H9 (cell line): ENCODE results near the gene SH2B2. TPM values are rescaled to one million over a fixed set of nuclear protein-coding genes. Genes with fewer than 3 reads are reported as not detected.
A peak's percentile ranks its signal among the peaks of the same experiment; 100 is the strongest.

Experiments used
- DNase-seq: peaks from one replicate; pipeline ENCODE4 v3.0.0-alpha.2; 2017
- H2AFZ ChIP-seq: one replicate; pipeline ENCODE4 v1.6.1; 2013; ENCODE audit warnings: mild to moderate bottlenecking, low read length, control low read depth, moderate library complexity
- H2AK5ac ChIP-seq: 2 replicates; pipeline ENCODE4 v1.6.1; 2013; ENCODE audit warnings: low read length, control low read depth, mixed read lengths; ENCODE audit not compliant: insufficient read length
- H2BK120ac ChIP-seq: one replicate; pipeline ENCODE4 v1.6.1; 2013; ENCODE audit warnings: low read depth, mild to moderate bottlenecking, low read length, control low read depth, inconsistent platforms; ENCODE audit not compliant: poor library complexity, severe bottlenecking
- H2BK12ac ChIP-seq: 2 replicates; pipeline ENCODE4 v1.6.1; 2013; ENCODE audit warnings: low read length, control low read depth, mixed read lengths, low read depth; ENCODE audit not compliant: insufficient read length
- H2BK15ac ChIP-seq: 2 replicates; pipeline ENCODE4 v1.6.1; 2013; ENCODE audit warnings: low read depth, low read length, control low read depth
- H2BK20ac ChIP-seq: one replicate; pipeline ENCODE4 v1.6.1; 2013; ENCODE audit warnings: low read depth, mild to moderate bottlenecking, low read length, control low read depth, inconsistent platforms; ENCODE audit not compliant: poor library complexity, severe bottlenecking
- H2BK5ac ChIP-seq: 2 replicates; pipeline ENCODE4 v1.6.1; 2013; ENCODE audit warnings: low read length, control low read depth, mixed read lengths; ENCODE audit not compliant: insufficient read length
- H3K14ac ChIP-seq: 2 replicates; pipeline ENCODE4 v1.6.1; 2013; ENCODE audit warnings: low read length, control low read depth; ENCODE audit not compliant: insufficient read depth
- H3K18ac ChIP-seq: 2 replicates; pipeline ENCODE4 v1.6.1; 2013; ENCODE audit warnings: low read depth, mild to moderate bottlenecking, mixed read lengths, low read length, control low read depth; ENCODE audit not compliant: insufficient read length
- H3K23ac ChIP-seq: 2 replicates; pipeline ENCODE4 v1.6.1; 2013; ENCODE audit warnings: low read length, control low read depth, mixed read lengths, low read depth; ENCODE audit not compliant: insufficient read length
- H3K23me2 ChIP-seq: 2 replicates; pipeline ENCODE4 v1.6.1; 2013; ENCODE audit warnings: low read depth, mild to moderate bottlenecking, mixed read lengths, low read length, control low read depth; ENCODE audit not compliant: insufficient read length, poor library complexity, severe bottlenecking
- H3K27ac ChIP-seq: 2 replicates; pipeline ENCODE4 v1.5.1; 2013; ENCODE audit warnings: low read length, control low read depth, mixed read lengths, low read depth; ENCODE audit not compliant: insufficient read length
- H3K27me3 ChIP-seq: 2 replicates; pipeline ENCODE4 v1.6.1; 2013; ENCODE audit warnings: low read length, control low read depth, inconsistent platforms; ENCODE audit not compliant: insufficient read depth
- H3K4ac ChIP-seq: 2 replicates; pipeline ENCODE4 v1.6.1; 2013; ENCODE audit warnings: low read depth, mild to moderate bottlenecking, control low read depth, inconsistent platforms, low read length, moderate library complexity
- H3K4me1 ChIP-seq: 2 replicates; pipeline ENCODE4 v1.6.1; 2013; ENCODE audit warnings: low read length, control low read depth, inconsistent platforms; ENCODE audit not compliant: insufficient read depth
- H3K4me2 ChIP-seq: 2 replicates; pipeline ENCODE4 v1.6.1; 2013; ENCODE audit warnings: low read length, control low read depth, mixed read lengths; ENCODE audit not compliant: insufficient read length, insufficient read depth
- H3K56ac ChIP-seq: 2 replicates; pipeline ENCODE4 v1.6.1; 2013; ENCODE audit warnings: low read depth, mild to moderate bottlenecking, mixed read lengths, low read length, control low read depth; ENCODE audit not compliant: insufficient read length
- H3K79me1 ChIP-seq: 2 replicates; pipeline ENCODE4 v1.6.1; 2013; ENCODE audit warnings: low read depth, mild to moderate bottlenecking, moderate library complexity, low read length, control low read depth, inconsistent platforms; ENCODE audit not compliant: insufficient read depth, poor library complexity, severe bottlenecking
- H3K79me2 ChIP-seq: 2 replicates; pipeline ENCODE4 v1.6.1; 2013; ENCODE audit warnings: low read length, control low read depth, inconsistent platforms; ENCODE audit not compliant: insufficient read depth
- H3K9ac ChIP-seq: 2 replicates; pipeline ENCODE4 v1.6.1; 2013; ENCODE audit warnings: low read length, control low read depth, mixed read lengths; ENCODE audit not compliant: insufficient read length; ENCODE audit errors: extremely low read depth
- H3K9me3 ChIP-seq: one replicate; pipeline ENCODE4 v1.6.1; 2013; ENCODE audit warnings: low read depth, low read length, inconsistent platforms; ENCODE audit not compliant: control insufficient read depth
- H3T11ph ChIP-seq: one replicate; pipeline ENCODE4 v1.6.1; 2013; ENCODE audit warnings: mild to moderate bottlenecking, low read length, control low read depth, inconsistent platforms
- H4K20me1 ChIP-seq: one replicate; pipeline ENCODE4 v1.6.1; 2013; ENCODE audit not compliant: control insufficient read depth, insufficient read length, insufficient read depth
- H4K5ac ChIP-seq: 2 replicates; pipeline ENCODE4 v1.6.1; 2013; ENCODE audit warnings: low read depth, mild to moderate bottlenecking, mixed read lengths, low read length, control low read depth; ENCODE audit not compliant: insufficient read length
- H4K8ac ChIP-seq: replicated peaks from 2 replicates; pipeline ENCODE4 v1.6.1; 2013; ENCODE audit warnings: low read length, control low read depth, mixed read lengths, low read depth; ENCODE audit not compliant: insufficient read length
- H4K91ac ChIP-seq: 2 replicates; pipeline ENCODE4 v1.6.1; 2013; ENCODE audit warnings: low read depth, mild to moderate bottlenecking, moderate library complexity, mixed read lengths, low read length, control low read depth; ENCODE audit not compliant: insufficient read length
- H3K27ac Mint-ChIP-seq, 3 experiments: 2 replicates in 2 of 3; 3 replicates in 1 of 3; pipeline ENCODE4 v1.8.0; 2020 to 2021; ENCODE audit warnings: mixed read lengths in 3 of 3, mild to moderate bottlenecking in 1 of 3, moderate library complexity in 1 of 3
- H3K27me3 Mint-ChIP-seq: 2 replicates; pipeline ENCODE4 v1.8.0; 2021; ENCODE audit warnings: low read depth, mild to moderate bottlenecking, moderate library complexity, mixed read lengths
- H3K36me3 Mint-ChIP-seq, 3 experiments: 2 replicates in 2 of 3; 3 replicates in 1 of 3; pipeline ENCODE4 v1.8.0; 2020 to 2021; ENCODE audit warnings: low read depth in 3 of 3, mixed read lengths in 3 of 3; ENCODE audit not compliant: insufficient read depth in 1 of 3
- H3K4me1 Mint-ChIP-seq, 2 experiments: 2 replicates each; pipeline ENCODE4 v1.8.0; 2020; ENCODE audit warnings: mixed read lengths in 2 of 2
- H3K4me3 Mint-ChIP-seq, 2 experiments: 2 replicates in 1 of 2; 3 replicates in 1 of 2; pipeline ENCODE4 v1.8.0; 2020 to 2021; ENCODE audit warnings: mild to moderate bottlenecking in 2 of 2, mixed read lengths in 2 of 2, moderate library complexity in 1 of 2
- H3K9me3 Mint-ChIP-seq, 2 experiments: 2 replicates in 1 of 2; 3 replicates in 1 of 2; pipeline ENCODE4 v1.8.0; 2020; ENCODE audit warnings: mild to moderate bottlenecking in 2 of 2, mixed read lengths in 2 of 2, moderate library complexity in 1 of 2
- CTCF ChIP-seq: fragments of 200-600 bp; sonication (generic); conservative IDR thresholded peaks from 3 replicates; pipeline ENCODE4 v1.8.0; 2021; ENCODE audit warnings: antibody characterized with exemption, mild to moderate bottlenecking
- WGBS: extraction: QIAGEN DNeasy Blood & Tissue Kit; methylation state at CpG from one replicate; pipeline ENCODE4 v1.1.7; 2013; ENCODE audit warnings: missing lambda C conversion rate, low lambda C conversion rate, mixed read lengths; ENCODE audit not compliant: insufficient read length; ENCODE audit errors: extremely low coverage; 5-methylcytosine and 5-hydroxymethylcytosine counted together
- total RNA-seq: library from RNA; stranded (reverse); gene quantifications from 2 replicates; pipeline ENCODE4 v1.2.1, GENCODE V29; 2021

SH2B2 gene
- total RNA-seq, 1 experiment from 2014 or later, result 10.4 TPM

DNA sequence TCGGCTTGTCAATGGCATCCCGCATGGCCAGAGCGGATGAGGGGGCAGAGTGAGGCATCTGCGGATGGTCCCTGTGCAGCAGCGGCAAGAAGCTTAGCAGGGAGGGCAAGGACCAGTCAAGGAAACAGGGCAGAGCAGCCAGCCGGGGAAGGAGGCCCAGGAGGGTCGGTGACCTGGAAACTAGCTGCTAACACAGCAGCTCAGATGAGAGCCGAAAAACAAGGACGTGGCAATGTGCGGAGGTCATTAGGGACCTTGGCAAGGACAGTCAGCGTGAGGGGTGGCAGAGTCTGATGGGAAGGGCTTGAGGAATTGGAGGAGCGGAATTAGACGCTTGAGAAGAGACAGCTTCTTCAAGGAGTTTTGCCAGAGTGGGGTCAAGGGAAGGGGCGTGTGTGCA lies 20.1 kb upstream of the SH2B2 start:
- H3K36me3 Mint-ChIP-seq, result no peaks in the 10 kb centered on the region

More for the DNA sequence above, 20.1 kb upstream of the SH2B2 start:
- Histone ChIP-seq H3K79me1 (no peaks in the 10 kb centered on the region), H2BK5ac (no peak overlapping the region), H3K23ac (no peak overlapping the region), H4K8ac (no peak overlapping the region), H2AFZ (no peak overlapping the region), H4K91ac (no peak overlapping the region), H3K9ac (no peak overlapping the region), H3K27ac (no peak overlapping the region), H2AK5ac (no peak overlapping the region), H4K20me1 (no peaks in the 10 kb centered on the region), H3K18ac (no peak overlapping the region), H2BK15ac (no peak overlapping the region), H3K27me3 (no peaks in the 10 kb centered on the region), H3K14ac (no peak overlapping the region), H3K9me3 (no peaks in the 10 kb centered on the region), H3K4ac (no peak overlapping the region), H3K23me2 (no peaks in the 10 kb centered on the region), H3K56ac (no peak overlapping the region), H3T11ph (no peak overlapping the region), H2BK120ac (no peak overlapping the region), H3K4me2 (no peak overlapping the region), H4K5ac (no peak overlapping the region), H3K4me1 (no peaks in the 10 kb centered on the region), H3K79me2 (no peaks in the 10 kb centered on the region), H2BK20ac (no peak overlapping the region), H2BK12ac (no peak overlapping the region)
- H3K4me3 Mint-ChIP-seq, result no peak overlapping the region
- peaks cover 2% of the 10 kb centered on the region for H3K27me3 Mint-ChIP-seq
- H3K27ac Mint-ChIP-seq, result peak overlapping the region in 2 of 3 experiments; percentile 21 to 41; a peak in 2 of 7 replicates
- no peaks in the 10 kb centered on the region for H3K9me3 Mint-ChIP-seq
- no CpG with 5 or more reads among the region's 14 CpGs for WGBS
- 0 out of 4 replicates have a peak, but pooled peaks cover 0 to 3% of the 10 kb centered on the region in 2 experiments for H3K4me1 Mint-ChIP-seq
- no peak for DNase-seq
- no peak for TF ChIP-seq CTCF
